Mucosa of descending colon (tissue), 3 donors: ENCODE data around the gene CYTIP. TPM values are rescaled to one million over a fixed set of nuclear protein-coding genes. Genes with fewer than 3 reads are reported as not detected.
A peak's percentile ranks its signal among the peaks of the same experiment; 100 is the strongest.

Experiments
- ATAC-seq: fragments of 200-7000 bp; cut with Tn5 transposase; one replicate; pipeline ENCODE4 v1.9.1; 2020; ENCODE audit warnings: mild to moderate bottlenecking, moderate library complexity
- DNase-seq, 3 donors: peaks; one replicate each; pipeline ENCODE4 v3.0.0-alpha.2; 2020
- H3K36me3 ChIP-seq: fragments of 200-600 bp; one replicate; pipeline ENCODE4 v1.8.0; 2021; ENCODE audit warnings: low read depth, mild to moderate bottlenecking
- H3K4me1 ChIP-seq: fragments of 200-600 bp; one replicate; pipeline ENCODE4 v1.8.0; 2021; ENCODE audit warnings: low read depth, mild to moderate bottlenecking
- H3K4me3 ChIP-seq: fragments of 200-600 bp; one replicate; pipeline ENCODE4 v1.8.0; 2021; ENCODE audit warnings: mild to moderate bottlenecking
- H3K9me3 ChIP-seq: fragments of 200-600 bp; one replicate; pipeline ENCODE4 v1.8.0; 2021; ENCODE audit warnings: mild to moderate bottlenecking
- CTCF ChIP-seq: fragments of 200-600 bp; IDR thresholded peaks from one replicate; pipeline ENCODE4 v1.8.0; 2022; ENCODE audit warnings: antibody characterized with exemption, mild to moderate bottlenecking
- intact Hi-C, 2 donors: fragments of 100-400 bp; cut with DNase I in 1 of 2; cut with micrococcal nuclease in 1 of 2; formaldehyde crosslinking; loops; one replicate each; pipeline versions ENCODE4 v1.11.0 to v1.11.1; 2022; cut with DNase I, micrococcal nuclease
- total RNA-seq, 3 donors: library from RNA; stranded (reverse); fragmentation: NEBNext Ultra II Directional in 2 of 3; extraction: Animal tissue kit (Norgen Biotek cat#: 25700) in 2 of 3; gene quantifications; one replicate each; pipeline versions ENCODE4 v1.2.1 to v1.2.4, GENCODE V29; 2021 to 2023
- donor health status: DM: no; HTN: no; CAD: no; lungs with moderate emphysema.
- donor health status: DM: no; HTN: no; CAD: no.
- donor health status: DM: no; HTN: yes; CAD: no.

The CYTIP gene
- total RNA-seq, 3 donors from 2014 or later, result 4.7 to 11.5 (median 5.8) TPM

- H3K4me3 ChIP-seq, result no peak overlapping the region
- DNase-seq (no peak), ATAC-seq (no peak)
- peaks cover 10% of the 10 kb centered on the region for H3K4me1 ChIP-seq
- intact Hi-C loops, result no loop called here
- H3K9me3 ChIP-seq, result no peaks in the 10 kb centered on the region
- no peaks in the 10 kb centered on the region for H3K36me3 ChIP-seq
- no peak for TF ChIP-seq CTCF
These were observed 43.4 kb upstream of the CYTIP start for GRCh38 chr2:157487271-157487610.

- Histone ChIP-seq H3K4me3 (no peak overlapping the region), H3K4me1 (peaks cover 10% of the 10 kb centered on the region), H3K36me3 (no peaks in the 10 kb centered on the region), H3K9me3 (no peaks in the 10 kb centered on the region)
- DNase-seq, result no peak
- no peak for ATAC-seq
- intact Hi-C loops, result no loop called here
- TF ChIP-seq CTCF, result no peak
These were observed 42.8 kb upstream of the CYTIP start for GRCh38 chr2:157486596-157487270.

GRCh38 chr2:157480182-157480961 lies 36.5 kb upstream of the CYTIP start:
- Histone ChIP-seq H3K4me3 (no peak overlapping the region), H3K36me3 (no peaks in the 10 kb centered on the region), H3K4me1 (no peaks in the 10 kb centered on the region), H3K9me3 (no peaks in the 10 kb centered on the region)
- no peak for TF ChIP-seq CTCF
- DNase-seq, result peak in 2 of 3 donors; percentile 20 to 23
- intact Hi-C loops, result no loop called here
- peak; percentile 66 for ATAC-seq

GRCh38 chr2:157479081-157480027 lies 35.5 kb upstream of the CYTIP start:
- ATAC-seq (no peak), DNase-seq (no peak)
- no peaks in the 10 kb centered on the region for H3K9me3 ChIP-seq
- no peak for TF ChIP-seq CTCF
- H3K4me3 ChIP-seq, result no peak overlapping the region
- intact Hi-C loops, result no loop called here
- H3K36me3 ChIP-seq, result no peaks in the 10 kb centered on the region
- no peaks in the 10 kb centered on the region for H3K4me1 ChIP-seq

GRCh38 chr2:157477919-157478318 lies 34.0 kb upstream of the CYTIP start:
- no peaks in the 10 kb centered on the region for H3K9me3 ChIP-seq
- no peak overlapping the region for H3K4me3 ChIP-seq
- no peak for TF ChIP-seq CTCF
- H3K36me3 ChIP-seq, result no peaks in the 10 kb centered on the region
- no peaks in the 10 kb centered on the region for H3K4me1 ChIP-seq
- intact Hi-C loops, result no loop called here
- no peak for DNase-seq
- ATAC-seq, result no peak
